ENCODE measurements around the gene AKR1D1. TPM values are rescaled to one million over a fixed set of nuclear protein-coding genes. Genes with fewer than 3 reads are reported as not detected.
"Not testable (repeated sequence)": the region's sequence is repeated elsewhere in the genome, so short reads cannot be mapped to it uniquely, and the experiment has no call there.

Gene AKR1D1
- total and polyA plus RNA-seq, 4 donors, result not detected

GRCh38 chr7:138036135-138036534, 40.1 kb upstream of the AKR1D1 start:
- Histone ChIP-seq H3K4me3 (no peak overlapping the region), H3K4me1 (ENCODE audit: control insufficient read depth in 5 of 5, insufficient read depth in 5 of 5, low read length in 5 of 5) (no peaks in the 10 kb centered on the region), H3K9me3 (ENCODE audit: control insufficient read depth in 4 of 4, insufficient read depth in 3 of 4, low read length in 3 of 4) (peaks cover 0 to 4% (median 1%) of the 10 kb centered on the region in 4 donors), H3K9ac (ENCODE audit: insufficient read depth in 1 of 2, low read length in 2 of 2) (no peak overlapping the region), H3K36me3 (ENCODE audit: control insufficient read depth in 4 of 4, insufficient read depth in 4 of 4, low read length in 4 of 4) (no peaks in the 10 kb centered on the region), H3K27me3 (ENCODE audit: control insufficient read depth in 3 of 3, insufficient read depth in 3 of 3, low read length in 2 of 3) (no peaks in the 10 kb centered on the region), H3K27ac (ENCODE audit: low read depth in 1 of 2, low read length in 1 of 2) (no peak overlapping the region)
- no peak for TF ChIP-seq CTCF (IDR thresholded peaks at IDR 0.05; ENCODE audit: control extremely low read depth, extremely low read depth)
- WGBS, 2 donors, result 53 to 60% methylated on average over 2 of the region's 2 CpGs
- DNase-seq (no peak), ATAC-seq (ENCODE audit: insufficient read depth, low FRiP score) (no peak)

- ATAC-seq (ENCODE audit: insufficient read depth, low FRiP score); H3K9me3 ChIP-seq (ENCODE audit: control insufficient read depth in 4 of 4, insufficient read depth in 3 of 4, low read length in 3 of 4); H3K36me3 ChIP-seq (ENCODE audit: control insufficient read depth in 4 of 4, insufficient read depth in 4 of 4, low read length in 4 of 4); H3K27ac ChIP-seq (ENCODE audit: low read depth in 1 of 2, low read length in 1 of 2); H3K4me1 ChIP-seq (ENCODE audit: control insufficient read depth in 5 of 5, insufficient read depth in 5 of 5, low read length in 5 of 5); H3K27me3 ChIP-seq (ENCODE audit: control insufficient read depth in 3 of 3, insufficient read depth in 3 of 3, low read length in 2 of 3); DNase-seq; H3K4me3 ChIP-seq; H3K9ac ChIP-seq (ENCODE audit: insufficient read depth in 1 of 2, low read length in 2 of 2): not testable (repeated sequence)
- WGBS, 2 donors, result 40 to 57% methylated on average over 1 of the region's 1 CpG
These were observed 36.2 kb upstream of the AKR1D1 start for GRCh38 chr7:138040063-138040462.

- H3K4me3 ChIP-seq, result no peak overlapping the region
- H3K9me3 ChIP-seq (ENCODE audit: control insufficient read depth in 4 of 4, insufficient read depth in 3 of 4, low read length in 3 of 4), result no peaks in the 10 kb centered on the region
- TF ChIP-seq CTCF (IDR thresholded peaks at IDR 0.05; ENCODE audit: control extremely low read depth, extremely low read depth), result no peak
- no peaks in the 10 kb centered on the region for H3K36me3 ChIP-seq (ENCODE audit: control insufficient read depth in 4 of 4, insufficient read depth in 4 of 4, low read length in 4 of 4)
- 86% methylated on average over 2 of the region's 2 CpGs for WGBS, 2 donors
- H3K4me1 ChIP-seq (ENCODE audit: control insufficient read depth in 5 of 5, insufficient read depth in 5 of 5, low read length in 5 of 5), result no peaks in the 10 kb centered on the region
- DNase-seq (no peak), ATAC-seq (ENCODE audit: insufficient read depth, low FRiP score) (no peak)
- no peak overlapping the region for H3K27ac ChIP-seq (ENCODE audit: low read depth in 1 of 2, low read length in 1 of 2)
- no peaks in the 10 kb centered on the region for H3K27me3 ChIP-seq (ENCODE audit: control insufficient read depth in 3 of 3, insufficient read depth in 3 of 3, low read length in 2 of 3)
- H3K9ac ChIP-seq (ENCODE audit: insufficient read depth in 1 of 2, low read length in 2 of 2), result no peak overlapping the region
These were observed 31.4 kb upstream of the AKR1D1 start for GRCh38 chr7:138044897-138045296.

- no peaks in the 10 kb centered on the region for H3K27me3 ChIP-seq (ENCODE audit: control insufficient read depth in 3 of 3, insufficient read depth in 3 of 3, low read length in 2 of 3)
- H3K27ac ChIP-seq (ENCODE audit: low read depth in 1 of 2, low read length in 1 of 2), result no peak overlapping the region
- TF ChIP-seq CTCF (IDR thresholded peaks at IDR 0.05; ENCODE audit: control extremely low read depth, extremely low read depth), result no peak
- H3K36me3 ChIP-seq (ENCODE audit: control insufficient read depth in 4 of 4, insufficient read depth in 4 of 4, low read length in 4 of 4), result no peaks in the 10 kb centered on the region
- H3K9ac ChIP-seq (ENCODE audit: insufficient read depth in 1 of 2, low read length in 2 of 2), result no peak overlapping the region
- no peak overlapping the region for H3K4me3 ChIP-seq
- 89 to 92% methylated on average over 3 of the region's 3 CpGs for WGBS, 2 donors
- no peaks in the 10 kb centered on the region for H3K4me1 ChIP-seq (ENCODE audit: control insufficient read depth in 5 of 5, insufficient read depth in 5 of 5, low read length in 5 of 5)
- DNase-seq (no peak), ATAC-seq (ENCODE audit: insufficient read depth, low FRiP score) (no peak)
- peaks cover 0 to 2% (median 0%) of the 10 kb centered on the region in 4 donors for H3K9me3 ChIP-seq (ENCODE audit: control insufficient read depth in 4 of 4, insufficient read depth in 3 of 4, low read length in 3 of 4)
These were observed 28.4 kb upstream of the AKR1D1 start for GRCh38 chr7:138047907-138048306.
